Kidney (tissue), 22 donors: Measurements from ENCODE around the gene TP53AIP1. TPM values are rescaled to one million over a fixed set of nuclear protein-coding genes. Genes with fewer than 3 reads are reported as not detected.
A peak's percentile ranks its signal among the peaks of the same experiment; 100 is the strongest.

Experiments used
- DNase-seq, 5 donors: peaks; one replicate each; pipeline ENCODE4 v3.0.0-alpha.2; 2013 to 2020
- FAIRE-seq: peaks from 2 replicates; lab custom pipeline; 2012; peaks lifted over from hg19 to GRCh38; lab: Jason Lieb, UNC
- H3K27ac ChIP-seq, 2 donors: one replicate each; pipeline ENCODE4 v1.7.0; 2013; ENCODE audit warnings: low read depth in 2 of 2, low read length in 2 of 2, inconsistent platforms in 1 of 2
- H3K27me3 ChIP-seq: one replicate; pipeline ENCODE4 v1.7.1; 2013; ENCODE audit warnings: low read length, inconsistent platforms; ENCODE audit not compliant: control insufficient read depth, insufficient read depth
- H3K36me3 ChIP-seq, 3 donors: one replicate each; pipeline versions ENCODE4 v1.7.0 to v1.7.1; 2013; ENCODE audit warnings: low read length in 3 of 3, control low read depth in 1 of 3, inconsistent platforms in 1 of 3; ENCODE audit not compliant: insufficient read depth in 3 of 3, control insufficient read depth in 2 of 3
- H3K4me1 ChIP-seq, 3 donors: one replicate each; pipeline versions ENCODE4 v1.7.0 to v1.7.1; 2013; ENCODE audit warnings: low read length in 3 of 3, inconsistent platforms in 1 of 3, low read depth in 1 of 3; ENCODE audit not compliant: control insufficient read depth in 2 of 3, insufficient read depth in 2 of 3
- H3K4me3 ChIP-seq, 3 donors: one replicate each; pipeline versions ENCODE4 v1.7.0 to v1.8.1; 2013; ENCODE audit warnings: low read length in 3 of 3, control low read depth in 1 of 3, inconsistent platforms in 1 of 3
- H3K9ac ChIP-seq, 3 donors: one replicate each; pipeline versions ENCODE4 v1.7.0 to v1.7.1; 2013; ENCODE audit warnings: low read length in 3 of 3, control low read depth in 1 of 3, inconsistent platforms in 1 of 3
- H3K9me3 ChIP-seq, 3 donors: one replicate each; pipeline versions ENCODE4 v1.7.0 to v1.7.1; 2013; ENCODE audit warnings: low read length in 3 of 3, control low read depth in 1 of 3, inconsistent platforms in 1 of 3; ENCODE audit not compliant: control insufficient read depth in 2 of 3, insufficient read depth in 1 of 3
- CTCF ChIP-seq: IDR thresholded peaks from 3 replicates; pipeline ENCODE4 v1.5.1; 2012; ENCODE audit warnings: mild to moderate bottlenecking, moderate library complexity, borderline replicate concordance; ENCODE audit not compliant: insufficient read depth; ENCODE audit errors: extremely low read depth
- intact Hi-C: fragments of 100-400 bp; cut with DNase I; formaldehyde crosslinking; loops from one replicate; pipeline ENCODE4 v1.11.1; 2022
- long read RNA-seq, 10 donors: library from polyadenylated mRNA in 1 of 10; unstranded in 1 of 10; transcript quantifications; one replicate each; pipeline ENCODE4 v2.0.0 and lab custom pipeline, GENCODE V29; 2021 to 2026
- polyA plus RNA-seq: library from polyadenylated mRNA; stranded (reverse); fragments of 350-450 nt; fragmentation: Illumina TruSeq; extraction: RNeasy Lipid Tissue Mini Kit (QIAGEN cat#74804); gene quantifications from one replicate; pipeline ENCODE4 v1.2.3, GENCODE V29; 2014; ENCODE audit warnings: low read depth, low replicate concordance; ENCODE audit not compliant: insufficient read depth
- total RNA-seq: library from RNA; stranded (reverse); fragmentation: NEBNext Ultra II Directional; extraction: Animal tissue kit (Norgen Biotek cat#: 25700); gene quantifications from one replicate; pipeline ENCODE4 v1.2.1, GENCODE V29; 2021
- donor health status: control.
- donor health status: control.
- donor health status: control.
- donor health status: control.
- donor health status: control.
- donor health status: DM: yes; HTN: yes; CAD: no.
- donor health status: Normal renal cell carcinoma (clear cell type).

The TP53AIP1 gene
- total RNA-seq (0.82 TPM), polyA plus RNA-seq (5.3 TPM)
- long read RNA-seq, donor 1, result 0 reads
- long read RNA-seq, donor 2, result 0 reads
- long read RNA-seq, donor 3, partial matches to known transcripts, result 0 of 2 reads
- long read RNA-seq, donor 3, other reads (novel, unspliced or antisense), result 0 of 2 reads
- long read RNA-seq, donor 4, result 0 reads
- long read RNA-seq, donor 5, result 0 reads
- long read RNA-seq, donor 6, result 0 reads
- long read RNA-seq, donor 7, partial matches to known transcripts, result 0 of 2 reads
- long read RNA-seq, donor 7, other reads (novel, unspliced or antisense), result 1 of 2 reads
- long read RNA-seq, donor 8, result 0 reads
- long read RNA-seq, donor 9, result 0 reads
- long read RNA-seq, donor 10, result 0 reads

GRCh38 chr11:128942817-128943427 lies at the start of gene TP53AIP1:
TP53AIP1 (minus strand) TSS chr11:128942871; CDS start chr11:128937818, 5,053 bp downstream.
- Histone ChIP-seq H3K36me3 (no peaks in the 10 kb centered on the region), H3K9ac (no peak within 1 kb of the TSS), H3K27ac (no peak within 1 kb of the TSS), H3K4me3 (no peak within 1 kb of the TSS), H3K27me3 (no peaks in the 10 kb centered on the region), H3K4me1 (peaks cover 0 to 5% (median 3%) of the 10 kb centered on the region in 3 donors), H3K9me3 (no peaks in the 10 kb centered on the region)
- intact Hi-C loops, result no loop called here
- TF ChIP-seq CTCF, result no peak
- FAIRE-seq, result no peak
- no peak for DNase-seq

- no peak for DNase-seq
- Histone ChIP-seq H3K4me3 (no peak overlapping the region), H3K4me1 (no peaks in the 10 kb centered on the region), H3K9ac (no peak overlapping the region), H3K36me3 (peaks cover 0 to 4% (median 0%) of the 10 kb centered on the region in 3 donors), H3K9me3 (no peaks in the 10 kb centered on the region), H3K27me3 (no peaks in the 10 kb centered on the region), H3K27ac (no peak overlapping the region)
- FAIRE-seq, result peak; percentile 66
- TF ChIP-seq CTCF, result no peak
- intact Hi-C loops, result no loop called here
These were observed 45.7 kb upstream of the TP53AIP1 start for GRCh38 chr11:128988242-128988970.

- intact Hi-C loops, result no loop called here
- Histone ChIP-seq H3K4me1 (no peaks in the 10 kb centered on the region), H3K4me3 (no peak overlapping the region), H3K27me3 (no peaks in the 10 kb centered on the region), H3K36me3 (peaks cover 0 to 4% (median 0%) of the 10 kb centered on the region in 3 donors), H3K9me3 (no peaks in the 10 kb centered on the region), H3K9ac (no peak overlapping the region), H3K27ac (no peak overlapping the region)
- FAIRE-seq, result no peak
- no peak for DNase-seq
- TF ChIP-seq CTCF, result no peak
These were observed 43.2 kb upstream of the TP53AIP1 start for GRCh38 chr11:128985880-128986279.
